GM12892 (cell line): ENCODE results near the gene COA1.
"Not testable (repeated sequence)": the region's sequence is repeated elsewhere in the genome, so short reads cannot be mapped to it uniquely, and the experiment has no call there.

Source experiments
- DNase-seq: peaks from one replicate; pipeline ENCODE4 v3.0.0; 2011; ENCODE audit not compliant: insufficient read length
- FAIRE-seq: peaks from 2 replicates; lab custom pipeline; 2011; peaks lifted over from hg19 to GRCh38; lab: Jason Lieb, UNC
- POLR2A ChIP-seq: IDR thresholded peaks from 2 replicates; pipeline ENCODE4 v1.6.1; 2011; ENCODE audit warnings: low read depth, low read length, control low read depth
- POLR2AphosphoS5 ChIP-seq: IDR thresholded peaks from 2 replicates; pipeline ENCODE4 v1.6.1; 2011; ENCODE audit warnings: low read depth, low read length, control low read depth
- TAF1 ChIP-seq: IDR thresholded peaks from 2 replicates; pipeline ENCODE4 v1.6.1; 2011; ENCODE audit warnings: low read depth, mild to moderate bottlenecking, control low read depth, low read length, borderline replicate concordance

The COA1 gene

GRCh38 chr7:43735403-43735801 lies 6.1 kb upstream of the COA1 start:
- FAIRE-seq (no peak), DNase-seq (no peak)
- TF ChIP-seq POLR2A (no peak), TAF1 (no peak), POLR2AphosphoS5 (no peak)

- not testable (repeated sequence) for FAIRE-seq, DNase-seq
These were observed 5.4 kb upstream of the COA1 start for GRCh38 chr7:43734575-43735332.

- FAIRE-seq, DNase-seq: not testable (repeated sequence)
These were observed 2.2 kb upstream of the COA1 start for GRCh38 chr7:43731494-43731893.

- FAIRE-seq = no peak
- no peak for DNase-seq
- TF ChIP-seq POLR2AphosphoS5 = no peak
- no peak for TF ChIP-seq POLR2A
- no peak for TF ChIP-seq TAF1
These were observed 563 bp upstream of the COA1 start for GRCh38 chr7:43729924-43730248.

GRCh38 chr7:43727494-43727893 lies 1.8 kb downstream of the COA1 start:
- FAIRE-seq = no peak
- no peak for TF ChIP-seq POLR2AphosphoS5
- no peak for DNase-seq

- FAIRE-seq = peak; percentile 78
- TF ChIP-seq TAF1 = no peak
- no peak for TF ChIP-seq POLR2AphosphoS5
- TF ChIP-seq POLR2A = no peak
- DNase-seq = no peak
These were observed 2.3 kb downstream of the COA1 start for GRCh38 chr7:43727003-43727402.

GRCh38 chr7:43726466-43726865 lies 2.9 kb downstream of the COA1 start:
- no peak for DNase-seq
- no peak for FAIRE-seq
- TF ChIP-seq POLR2AphosphoS5 = no peak
- TF ChIP-seq TAF1 = no peak
- TF ChIP-seq POLR2A = no peak

- FAIRE-seq = no peak
- DNase-seq = no peak
- no peak for TF ChIP-seq TAF1
- no peak for TF ChIP-seq POLR2A
- TF ChIP-seq POLR2AphosphoS5 = no peak
These were observed 4.1 kb downstream of the COA1 start for GRCh38 chr7:43725251-43725650.

GRCh38 chr7:43723007-43723341 lies 6.3 kb downstream of the COA1 start:
- TF ChIP-seq POLR2A (no peak), TAF1 (no peak), POLR2AphosphoS5 (no peak)
- DNase-seq (no peak), FAIRE-seq (no peak)

- no peak for FAIRE-seq
- DNase-seq = no peak
- no peak for TF ChIP-seq TAF1
- TF ChIP-seq POLR2A = no peak
- TF ChIP-seq POLR2AphosphoS5 = no peak
These were observed 8.0 kb downstream of the COA1 start for GRCh38 chr7:43721193-43721806.

- DNase-seq (no peak), FAIRE-seq (no peak)
- TF ChIP-seq POLR2AphosphoS5 (no peak), TAF1 (no peak), POLR2A (no peak)
These were observed 12.7 kb downstream of the COA1 start for GRCh38 chr7:43716598-43716997.

GRCh38 chr7:43715966-43716365 lies 13.4 kb downstream of the COA1 start:
- DNase-seq, FAIRE-seq: not testable (repeated sequence)

- DNase-seq (no peak), FAIRE-seq (peak; percentile 76)
- no peak for TF ChIP-seq POLR2AphosphoS5
- TF ChIP-seq POLR2A = no peak
- TF ChIP-seq TAF1 = no peak
These were observed 17.8 kb downstream of the COA1 start for GRCh38 chr7:43711503-43711902.

- not testable (repeated sequence) for FAIRE-seq, DNase-seq
These were observed 21.3 kb downstream of the COA1 start for GRCh38 chr7:43708055-43708454.
